Natural killer cell (primary cell): ENCODE results near the gene ZNF74. TPM values are rescaled to one million over a fixed set of nuclear protein-coding genes. Genes with fewer than 3 reads are reported as not detected.

Experiments used
- ATAC-seq, 3 donors: fragments of 150-1000 bp in 2 of 3; fragments of 200-7000 bp in 1 of 3; cut with Tn5 transposase; 1 replicate in 1 of 3; 2 replicates in 2 of 3; pipeline ENCODE4 v1.10.0; 2021; ENCODE audit warnings: mild to moderate bottlenecking in 2 of 3, moderate library complexity in 2 of 3
- DNase-seq, 2 donors: peaks; one replicate each; pipeline versions ENCODE4 v3.0.0 to v3.0.0-alpha.2; 2013 to 2021; ENCODE audit warnings: mixed read lengths in 1 of 2
- H3K27ac ChIP-seq: one replicate; pipeline ENCODE4 v1.5.1; 2013; ENCODE audit warnings: mild to moderate bottlenecking, low read length
- H3K27me3 ChIP-seq: one replicate; pipeline ENCODE4 v1.6.1; 2013; ENCODE audit warnings: low read length; ENCODE audit not compliant: control insufficient read depth, insufficient read depth
- H3K36me3 ChIP-seq: one replicate; pipeline ENCODE4 v1.6.1; 2013; ENCODE audit warnings: low read length; ENCODE audit not compliant: control insufficient read depth, insufficient read depth
- H3K4me1 ChIP-seq: one replicate; pipeline ENCODE4 v1.6.1; 2013; ENCODE audit warnings: low read length; ENCODE audit not compliant: control insufficient read depth, insufficient read depth
- H3K4me3 ChIP-seq: one replicate; pipeline ENCODE4 v1.5.1; 2013; ENCODE audit warnings: low read length
- H3K9me3 ChIP-seq: one replicate; pipeline ENCODE4 v1.6.1; 2013; ENCODE audit warnings: low read length; ENCODE audit not compliant: control insufficient read depth, insufficient read depth
- H3K27ac Mint-ChIP-seq, 2 donors: one replicate each; pipeline ENCODE4 v1.8.0; 2022; ENCODE audit warnings: mild to moderate bottlenecking in 2 of 2, mixed read lengths in 2 of 2, moderate library complexity in 1 of 2
- H3K27me3 Mint-ChIP-seq, 2 donors: one replicate each; pipeline ENCODE4 v1.8.0; 2022; ENCODE audit warnings: low read depth in 2 of 2, mixed read lengths in 2 of 2
- H3K36me3 Mint-ChIP-seq: one replicate; pipeline ENCODE4 v1.8.0; 2022; ENCODE audit warnings: mixed read lengths
- H3K4me1 Mint-ChIP-seq, 2 donors: one replicate each; pipeline ENCODE4 v1.8.0; 2022; ENCODE audit warnings: mixed read lengths in 2 of 2
- H3K4me3 Mint-ChIP-seq: one replicate; pipeline ENCODE4 v1.8.0; 2022; ENCODE audit warnings: mild to moderate bottlenecking, moderate library complexity, mixed read lengths
- H3K9me3 Mint-ChIP-seq, 2 donors: one replicate each; pipeline ENCODE4 v1.8.0; 2022; ENCODE audit warnings: mixed read lengths in 2 of 2
- CTCF ChIP-seq: fragments of 200-600 bp; IDR thresholded peaks from one replicate; pipeline ENCODE4 v1.8.0; 2022; ENCODE audit warnings: antibody characterized with exemption
- WGBS: methylation state at CpG from one replicate; pipeline ENCODE4 v1.1.7; 2013; ENCODE audit warnings: missing lambda C conversion rate; ENCODE audit not compliant: insufficient coverage; 5-methylcytosine and 5-hydroxymethylcytosine counted together
- intact Hi-C: fragments of 100-400 bp; cut with micrococcal nuclease; formaldehyde crosslinking; loops from one replicate; pipeline ENCODE4 v1.14.2; 2022
- total RNA-seq, 4 donors: library from RNA; stranded (reverse); fragments of 120-200 nt in 1 of 4; gene quantifications; one replicate each; pipeline versions ENCODE4 v1.2.3 to v1.2.4, GENCODE V29; 2013 to 2022

Gene ZNF74
- total RNA-seq, 3 donors from 2014 or later (not counting 1 experiment from before 2014, with no cell fraction given), result 7.7 to 18.2 (median 10.4) TPM

- peaks cover 38 to 47% of the 10 kb centered on the region in 2 donors for H3K4me1 Mint-ChIP-seq
- H3K4me1 ChIP-seq, result peaks cover 26% of the 10 kb centered on the region
- no peaks in the 10 kb centered on the region for H3K9me3 ChIP-seq
- intact Hi-C loops, result no loop called here
- H3K4me3 Mint-ChIP-seq, result peak overlapping the region; percentile 50
- H3K27ac ChIP-seq, result no peak overlapping the region
- DNase-seq (no peak), ATAC-seq (no peak)
- TF ChIP-seq CTCF, result no peak
- no peak overlapping the region for H3K4me3 ChIP-seq
- H3K36me3 ChIP-seq, result peaks cover 8% of the 10 kb centered on the region
- WGBS, result 95% methylated on average over 1 of the region's 1 CpG
- no peaks in the 10 kb centered on the region for H3K27me3 Mint-ChIP-seq
- H3K27me3 ChIP-seq, result no peaks in the 10 kb centered on the region
- no peaks in the 10 kb centered on the region for H3K9me3 Mint-ChIP-seq
- no peaks in the 10 kb centered on the region for H3K36me3 Mint-ChIP-seq
- peak overlapping the region; percentile 21 to 92 for H3K27ac Mint-ChIP-seq
Observed at GRCh38 chr22:20396639-20397038, 2.7 kb downstream of the ZNF74 start.

GRCh38 chr22:20397498-20397897 is 3.5 kb downstream of the ZNF74 start:
- DNase-seq, result no peak
- WGBS, result 100% methylated on average over 1 of the region's 2 CpGs
- peaks cover 35% of the 10 kb centered on the region for H3K4me1 ChIP-seq
- ATAC-seq, result no peak
- peaks cover 38 to 47% of the 10 kb centered on the region in 2 donors for H3K4me1 Mint-ChIP-seq
- no peak for TF ChIP-seq CTCF
- intact Hi-C loops, result no loop called here
- H3K27ac ChIP-seq, result no peak overlapping the region
- H3K4me3 ChIP-seq, result no peak overlapping the region
- no peaks in the 10 kb centered on the region for H3K9me3 ChIP-seq
- H3K27me3 ChIP-seq, result no peaks in the 10 kb centered on the region
- H3K27me3 Mint-ChIP-seq, result no peaks in the 10 kb centered on the region
- no peak overlapping the region for H3K4me3 Mint-ChIP-seq
- peak overlapping the region in 1 of 2 donors; percentile 21 for H3K27ac Mint-ChIP-seq
- H3K36me3 Mint-ChIP-seq, result no peaks in the 10 kb centered on the region
- peaks cover 8% of the 10 kb centered on the region for H3K36me3 ChIP-seq
- no peaks in the 10 kb centered on the region for H3K9me3 Mint-ChIP-seq

GRCh38 chr22:20398420-20398819 is 4.5 kb downstream of the ZNF74 start:
- no peak for DNase-seq
- no peaks in the 10 kb centered on the region for H3K9me3 ChIP-seq
- H3K27ac ChIP-seq, result no peak overlapping the region
- no peak for ATAC-seq
- H3K36me3 Mint-ChIP-seq, result no peaks in the 10 kb centered on the region
- H3K9me3 Mint-ChIP-seq, result peaks cover 0 to 4% of the 10 kb centered on the region in 2 donors
- no peak overlapping the region for H3K4me3 ChIP-seq
- intact Hi-C loops, result no loop called here
- H3K36me3 ChIP-seq, result peaks cover 8% of the 10 kb centered on the region
- H3K4me3 Mint-ChIP-seq, result no peak overlapping the region
- H3K4me1 Mint-ChIP-seq, result peaks cover 41 to 54% of the 10 kb centered on the region in 2 donors
- WGBS, result 83% methylated on average over 2 of the region's 5 CpGs
- no peaks in the 10 kb centered on the region for H3K27me3 Mint-ChIP-seq
- H3K4me1 ChIP-seq, result peaks cover 40% of the 10 kb centered on the region
- no peaks in the 10 kb centered on the region for H3K27me3 ChIP-seq
- TF ChIP-seq CTCF, result no peak
- H3K27ac Mint-ChIP-seq, result no peak overlapping the region
